Body of pancreas (tissue), 4 donors: ENCODE results near the gene TCF7. TPM values are rescaled to one million over a fixed set of nuclear protein-coding genes. Genes with fewer than 3 reads are reported as not detected.
A peak's percentile ranks its signal among the peaks of the same experiment; 100 is the strongest.

ENCODE experiments used
- ATAC-seq: fragments of 150-250 bp; one replicate; pipeline ENCODE4 v1.9.1; 2016
- DNase-seq, 4 donors: peaks; one replicate each; pipeline ENCODE4 v3.0.0-alpha.2; 2019
- H3K27ac ChIP-seq, 4 donors: fragments of 200-600 bp; sonication (generic); 1 replicate in 3 of 4; 2 replicates in 1 of 4; pipeline versions ENCODE4 v1.5.1 to v1.6.1; 2016 to 2019; ENCODE audit warnings: mild to moderate bottlenecking in 1 of 4, mixed read lengths in 1 of 4, moderate library complexity in 1 of 4
- H3K27me3 ChIP-seq, 2 donors: fragments of 200-600 bp; sonication (generic); one replicate each; pipeline ENCODE4 v1.6.0; 2016; ENCODE audit warnings: mild to moderate bottlenecking in 1 of 2
- H3K36me3 ChIP-seq, 2 donors: fragments of 200-600 bp; sonication (generic); replicated peaks in 1 of 2; 2 replicates each; pipeline ENCODE4 v1.5.1; 2016; ENCODE audit warnings: low read depth in 2 of 2; ENCODE audit not compliant: insufficient read depth in 1 of 2
- H3K4me1 ChIP-seq: fragments of 200-600 bp; sonication (generic); one replicate; pipeline ENCODE4 v1.6.0; 2016
- H3K4me3 ChIP-seq, 2 donors: fragments of 200-600 bp; sonication (generic); 1 replicate in 1 of 2; 2 replicates in 1 of 2; pipeline ENCODE4 v1.5.1; 2016 to 2019
- H3K9me3 ChIP-seq, 3 donors: fragments of 200-600 bp; sonication (generic); 1 replicate in 2 of 3; 2 replicates in 1 of 3; pipeline ENCODE4 v1.5.1; 2016
- CTCF ChIP-seq, 7 experiments: fragments of 450-650 bp in 4 of 7; fragments of 200-600 bp in 3 of 7; sonication (generic) in 3 of 7; IDR thresholded peaks; one replicate each; pipeline ENCODE4 v1.5.1; 2016 to 2019; ENCODE audit warnings: antibody characterized with exemption in 7 of 7
- POLR2A ChIP-seq, 3 donors: fragments of 450-650 bp; IDR thresholded peaks; one replicate each; pipeline ENCODE4 v1.6.1; 2016; ENCODE audit warnings: antibody characterized with exemption in 3 of 3, mild to moderate bottlenecking in 2 of 3
- WGBS, 2 donors: methylation state at CpG; one replicate each; pipeline ENCODE4 v1.1.5; 2017; 5-methylcytosine and 5-hydroxymethylcytosine counted together
- intact Hi-C: fragments of 100-400 bp; cut with DNase I; formaldehyde crosslinking; loops from one replicate; pipeline ENCODE4 v1.15.1; 2023
- total RNA-seq, 2 donors: library from RNA; depleted of rRNA; stranded (reverse); fragments of >200 nt; gene quantifications; one replicate each; pipeline ENCODE4 v1.1.0, GENCODE V29; 2016

The TCF7 gene
- total RNA-seq, 2 donors from 2014 or later: 6.3 to 9.1 TPM

- H3K36me3 ChIP-seq: no peaks in the 10 kb centered on the region
- ATAC-seq (no peak), DNase-seq (no peak)
- no peak overlapping the region for H3K4me3 ChIP-seq
- H3K9me3 ChIP-seq: no peaks in the 10 kb centered on the region
- no peak overlapping the region for H3K27ac ChIP-seq
- WGBS, 2 donors: 81 to 84% methylated on average over 5 to 6 of the region's 6 CpGs
- TF ChIP-seq POLR2A (IDR thresholded peaks at IDR 0.05): no peak
- no peak for TF ChIP-seq CTCF (IDR thresholded peaks at IDR 0.05)
- H3K4me1 ChIP-seq: peaks cover 22% of the 10 kb centered on the region
- intact Hi-C loops: no loop called here
- H3K27me3 ChIP-seq: no peaks in the 10 kb centered on the region
Observed at GRCh38 chr5:134123360-134123759, 8.9 kb downstream of the TCF7 start.

- intact Hi-C loops: no loop called here
- H3K27me3 ChIP-seq: no peaks in the 10 kb centered on the region
- TF ChIP-seq POLR2A (IDR thresholded peaks at IDR 0.05): no peak
- TF ChIP-seq CTCF (IDR thresholded peaks at IDR 0.05): no peak
- no peak overlapping the region for H3K27ac ChIP-seq
- WGBS, 2 donors: 87 to 88% methylated on average over 4 to 8 of the region's 8 CpGs
- no peak for DNase-seq
- no peak for ATAC-seq
- H3K9me3 ChIP-seq: no peaks in the 10 kb centered on the region
- no peak overlapping the region for H3K4me3 ChIP-seq
- H3K4me1 ChIP-seq: peaks cover 25% of the 10 kb centered on the region
- no peaks in the 10 kb centered on the region for H3K36me3 ChIP-seq
Observed at GRCh38 chr5:134124289-134125038, 10.0 kb downstream of the TCF7 start.

- TF ChIP-seq CTCF (IDR thresholded peaks at IDR 0.05) (no peak), POLR2A (IDR thresholded peaks at IDR 0.05) (no peak)
- Histone ChIP-seq H3K4me1 (peaks cover 28% of the 10 kb centered on the region), H3K27ac (peak overlapping the region in 2 of 4 donors; percentile 25 to 32), H3K36me3 (no peaks in the 10 kb centered on the region), H3K27me3 (no peaks in the 10 kb centered on the region), H3K9me3 (no peaks in the 10 kb centered on the region), H3K4me3 (no peak overlapping the region)
- intact Hi-C loops: no loop called here
- 19 to 39% methylated on average over 6 to 14 of the region's 14 CpGs for WGBS, 2 donors
- DNase-seq (peak; percentile 44 to 76 (median 66)), ATAC-seq (no peak)
Observed at GRCh38 chr5:134125039-134126015, 10.8 kb downstream of the TCF7 start.

- H3K27me3 ChIP-seq: no peaks in the 10 kb centered on the region
- no peaks in the 10 kb centered on the region for H3K9me3 ChIP-seq
- H3K27ac ChIP-seq: peak overlapping the region in 1 of 4 donors; percentile 14
- DNase-seq (peak; percentile 55 to 77 (median 67)), ATAC-seq (peak; percentile 69)
- no peaks in the 10 kb centered on the region for H3K36me3 ChIP-seq
- TF ChIP-seq POLR2A (IDR thresholded peaks at IDR 0.05) (no peak), CTCF (IDR thresholded peaks at IDR 0.05) (no peak)
- no peak overlapping the region for H3K4me3 ChIP-seq
- WGBS, 2 donors: 24 to 43% methylated on average over 12 to 15 of the region's 15 CpGs
- peaks cover 28% of the 10 kb centered on the region for H3K4me1 ChIP-seq
- intact Hi-C loops: no loop called here
Observed at GRCh38 chr5:134127376-134127861, 12.9 kb downstream of the TCF7 start.
